Measurements from ENCODE around the gene LCLAT1. TPM values are rescaled to one million over a fixed set of nuclear protein-coding genes. Genes with fewer than 3 reads are reported as not detected.

LCLAT1 gene
- total RNA-seq, 2 experiments from 2014 or later, result 19.0 to 20.5 TPM

DNA sequence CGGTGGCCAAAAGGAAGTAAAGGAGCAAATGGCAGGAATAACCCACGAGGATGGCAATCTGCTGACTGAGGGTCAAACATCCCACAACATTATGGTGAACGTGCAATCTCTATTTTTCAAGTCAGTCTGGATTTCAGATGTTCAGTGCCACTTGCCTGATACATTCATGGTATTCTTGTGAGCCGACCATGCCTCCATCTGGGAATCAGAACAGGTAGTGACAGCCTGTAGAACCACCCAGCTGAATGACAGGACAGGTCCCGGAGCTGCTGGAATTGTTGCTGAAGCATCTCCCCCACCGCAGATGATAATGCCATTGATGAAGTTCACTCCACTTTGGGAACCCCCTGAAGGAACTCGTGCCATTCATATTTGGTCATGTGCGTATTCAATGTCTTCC, 237.0 kb downstream of the LCLAT1 start:
- intact Hi-C loops (cut with micrococcal nuclease), result no loop called here
- Mint-ChIP-seq H3K36me3 (ENCODE audit: low read depth) (no peaks in the 10 kb centered on the region), H3K4me3 (no peak overlapping the region), H3K27me3 (no peaks in the 10 kb centered on the region), H3K4me1 (ENCODE audit: low read depth) (no peaks in the 10 kb centered on the region), H3K27ac (no peak overlapping the region), H3K9me3 (no peaks in the 10 kb centered on the region)
- ChIA-PET POLR2A (no interaction called here), CTCF (interaction anchor here (0.5 kb wide), 1 partner anchor 73 kb away, joined by 3 read pairs; no protein-coding TSS in a partner anchor)
- TF ChIP-seq CTCF (IDR thresholded peaks at IDR 0.05), result no peak
- ATAC-seq (no peak), DNase-seq (no peak)

DNA sequence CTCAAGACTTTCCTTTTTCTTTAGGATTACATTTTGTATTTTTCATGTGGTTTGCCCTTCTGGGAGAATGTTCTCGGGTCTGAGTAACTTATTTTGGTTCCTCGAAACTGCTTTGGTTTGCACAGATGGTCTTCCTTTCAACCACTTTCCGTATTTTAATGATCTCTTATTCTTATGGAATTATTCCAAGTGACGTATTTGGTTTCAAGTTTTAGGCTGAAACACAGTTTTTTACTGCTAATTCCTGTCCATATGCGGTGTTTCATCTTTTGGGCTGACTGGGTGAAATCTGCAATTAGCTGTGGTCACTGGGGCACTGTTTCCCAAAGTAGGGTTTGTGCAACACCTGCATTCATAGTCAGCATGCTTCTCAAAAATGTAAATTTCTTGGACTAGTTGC, 237.5 kb downstream of the LCLAT1 start:
- no peak for ATAC-seq
- intact Hi-C loops (cut with micrococcal nuclease), result no loop called here
- Mint-ChIP-seq H3K27me3 (no peaks in the 10 kb centered on the region), H3K4me1 (ENCODE audit: low read depth) (no peaks in the 10 kb centered on the region), H3K9me3 (no peaks in the 10 kb centered on the region), H3K27ac (no peak overlapping the region), H3K4me3 (no peak overlapping the region), H3K36me3 (ENCODE audit: low read depth) (no peaks in the 10 kb centered on the region)
- TF ChIP-seq CTCF (IDR thresholded peaks at IDR 0.05), result no peak
- no peak for DNase-seq
- ChIA-PET CTCF (no interaction called here), POLR2A (no interaction called here)

- DNase-seq (no peak), ATAC-seq (no peak)
- ChIA-PET CTCF (interaction anchor here (1.4 to 5.3 kb wide), 2 partner anchors 27 to 212 kb away, joined by 3 to 44 read pairs; no protein-coding TSS in a partner anchor), POLR2A (no interaction called here)
- Mint-ChIP-seq H3K27ac (no peak overlapping the region), H3K9me3 (no peaks in the 10 kb centered on the region), H3K4me1 (ENCODE audit: low read depth) (no peaks in the 10 kb centered on the region), H3K27me3 (no peaks in the 10 kb centered on the region), H3K4me3 (no peak overlapping the region), H3K36me3 (ENCODE audit: low read depth) (no peaks in the 10 kb centered on the region)
- TF ChIP-seq CTCF (IDR thresholded peaks at IDR 0.05), result no peak
- intact Hi-C loops (cut with micrococcal nuclease), result no loop called here
Measured at GRCh38 chr2:30684996-30685395, 237.9 kb downstream of the LCLAT1 start.

- Mint-ChIP-seq H3K4me3 (no peak overlapping the region), H3K27ac (no peak overlapping the region), H3K4me1 (ENCODE audit: low read depth) (no peaks in the 10 kb centered on the region), H3K9me3 (no peaks in the 10 kb centered on the region), H3K36me3 (ENCODE audit: low read depth) (no peaks in the 10 kb centered on the region), H3K27me3 (no peaks in the 10 kb centered on the region)
- ChIA-PET CTCF (interaction anchor here (0.6 to 5.3 kb wide), 9 partner anchors 10 to 521 kb away, joined by 3 to 44 read pairs (median 5); no protein-coding TSS in a partner anchor), POLR2A (interaction anchor here (0.6 kb wide), 2 partner anchors 529 to 535 kb away, joined by 3 to 4 read pairs; no protein-coding TSS in a partner anchor)
- no peak for TF ChIP-seq CTCF (IDR thresholded peaks at IDR 0.05)
- ATAC-seq, result no peak
- DNase-seq, result no peak
- intact Hi-C loops (cut with micrococcal nuclease), result no loop called here
Measured at GRCh38 chr2:30686000-30686399, 239.0 kb downstream of the LCLAT1 start.

DNA sequence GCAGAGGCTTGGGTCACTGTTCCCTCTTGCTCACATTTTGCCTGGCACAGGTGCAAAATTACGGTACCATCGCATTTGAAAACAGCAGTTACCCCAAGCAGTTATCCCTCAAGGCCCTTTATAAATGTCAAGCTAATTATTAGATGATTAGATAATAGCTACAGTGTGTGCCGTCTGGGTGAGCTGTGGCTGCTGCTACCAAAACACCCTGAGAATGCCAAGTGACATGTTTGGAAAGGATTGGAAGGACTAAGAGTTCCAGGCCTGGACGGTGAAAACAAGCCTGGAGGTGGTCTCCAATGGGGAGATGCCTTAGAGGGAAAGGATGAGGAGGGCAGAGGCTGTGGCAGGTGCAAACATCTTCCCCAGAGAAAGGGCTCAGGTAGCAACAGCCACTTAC, 239.6 kb downstream of the LCLAT1 start:
- intact Hi-C loops (cut with micrococcal nuclease), result no loop called here
- DNase-seq (no peak), ATAC-seq (no peak)
- H3K4me1 Mint-ChIP-seq (ENCODE audit: low read depth), result no peaks in the 10 kb centered on the region
- H3K27ac Mint-ChIP-seq, result no peak overlapping the region
- POLR2A ChIA-PET, result interaction anchor here (0.6 kb wide), 1 partner anchor 530 kb away, joined by 4 read pairs; no protein-coding TSS in a partner anchor
- no peaks in the 10 kb centered on the region for H3K36me3 Mint-ChIP-seq (ENCODE audit: low read depth)
- no peak overlapping the region for H3K4me3 Mint-ChIP-seq
- H3K27me3 Mint-ChIP-seq, result no peaks in the 10 kb centered on the region
- TF ChIP-seq CTCF (IDR thresholded peaks at IDR 0.05), result no peak
- no peaks in the 10 kb centered on the region for H3K9me3 Mint-ChIP-seq
- CTCF ChIA-PET, result interaction anchor here (0.9 to 5.3 kb wide), 9 partner anchors 10 to 522 kb away, joined by 3 to 44 read pairs (median 5); no protein-coding TSS in a partner anchor
